GM12864 (cell line): ENCODE results near the gene RAB11FIP5.

Experiments used
- DNase-seq: peaks from one replicate; pipeline ENCODE4 v3.0.0-alpha.2; 2011; ENCODE audit warnings: low read depth
- H3K4me3 ChIP-seq: 2 replicates; pipeline ENCODE4 v1.5.1; 2011; ENCODE audit warnings: mild to moderate bottlenecking, low read depth, low read length, control low read depth
- CTCF ChIP-seq: IDR thresholded peaks from 2 replicates; pipeline ENCODE4 v1.5.1; 2011; ENCODE audit warnings: low read depth, mild to moderate bottlenecking, moderate library complexity, low read length, control low read depth, inconsistent platforms; ENCODE audit errors: missing control alignments

Gene RAB11FIP5

GRCh38 chr2:73110168-73111072, 2.3 kb downstream of the RAB11FIP5 start:
- H3K4me3 ChIP-seq = no peak overlapping the region
- TF ChIP-seq CTCF = no peak
- DNase-seq = no peak

GRCh38 chr2:73109431-73110167, 3.1 kb downstream of the RAB11FIP5 start:
- H3K4me3 ChIP-seq = no peak overlapping the region
- TF ChIP-seq CTCF = no peak
- DNase-seq = no peak

GRCh38 chr2:73107211-73107926, 5.4 kb downstream of the RAB11FIP5 start:
- no peak for TF ChIP-seq CTCF
- no peak overlapping the region for H3K4me3 ChIP-seq
- DNase-seq = no peak

GRCh38 chr2:73106791-73107190, 6.0 kb downstream of the RAB11FIP5 start:
- no peak for DNase-seq
- TF ChIP-seq CTCF = no peak
- H3K4me3 ChIP-seq = no peak overlapping the region

- no peak for DNase-seq
- no peak overlapping the region for H3K4me3 ChIP-seq
- TF ChIP-seq CTCF = no peak
Measured at GRCh38 chr2:73105511-73105971, 7.2 kb downstream of the RAB11FIP5 start.

- no peak for TF ChIP-seq CTCF
Measured at GRCh38 chr2:73104933-73105332, 7.8 kb downstream of the RAB11FIP5 start.

More at GRCh38 chr2:73104933-73105332, 7.8 kb downstream of the RAB11FIP5 start:
- no peak for DNase-seq
- H3K4me3 ChIP-seq = no peak overlapping the region
